Measurements from ENCODE around the gene ARHGEF7. TPM values are rescaled to one million over a fixed set of nuclear protein-coding genes. Genes with fewer than 3 reads are reported as not detected.

Gene ARHGEF7
- total RNA-seq, 1 experiment from 2014 or later = 46.2 TPM

DNA sequence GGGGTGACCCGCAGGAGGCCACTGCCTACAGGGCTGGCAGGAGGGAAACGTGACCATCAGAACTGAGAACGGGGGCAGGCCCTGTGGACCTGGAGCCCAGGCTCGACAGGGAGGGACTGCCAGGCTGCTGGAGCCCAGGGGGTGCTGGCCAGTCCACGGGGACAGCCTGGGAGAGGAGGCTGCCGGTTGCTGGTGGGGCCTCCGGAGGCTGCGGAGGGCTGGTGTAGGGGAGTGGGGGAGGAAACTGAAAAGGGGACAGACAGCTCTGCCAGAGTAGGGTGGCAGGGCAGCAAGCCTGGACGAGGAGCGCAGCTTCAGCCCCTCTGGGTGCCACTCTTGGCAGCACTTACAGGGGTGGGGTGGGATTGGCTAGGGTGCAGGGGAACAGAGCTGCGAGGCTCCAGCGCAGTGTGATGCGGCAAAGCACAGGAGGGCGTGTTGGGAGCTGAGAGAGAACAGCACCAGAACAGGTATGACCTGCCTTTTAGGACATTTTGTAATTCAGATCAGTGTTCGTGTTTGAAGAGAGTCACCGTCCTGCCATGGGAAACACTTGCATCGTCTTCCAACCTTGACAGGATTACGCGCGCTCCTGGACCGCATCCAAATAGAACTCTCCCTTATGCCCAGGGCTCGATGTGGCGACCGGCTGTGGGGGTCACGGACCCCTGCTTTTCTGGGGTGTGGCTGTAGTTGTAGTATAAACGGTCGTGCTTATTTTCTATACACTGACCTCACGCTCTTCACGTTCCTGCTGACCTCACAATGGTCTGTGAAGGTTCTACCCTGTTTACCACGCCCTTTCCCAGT is 19.9 kb upstream of the ARHGEF7 start:
- no peaks in the 10 kb centered on the region for H3K9me3 ChIP-seq (ENCODE audit: control insufficient read depth in 1 of 2, insufficient read depth in 1 of 2, low read depth in 1 of 2, low read length in 2 of 2)

More for the DNA sequence above, 19.9 kb upstream of the ARHGEF7 start:
- H3K27ac ChIP-seq (ENCODE audit: low read depth, low read length) = no peak overlapping the region
- peaks cover 40% of the 10 kb centered on the region for H3K27me3 ChIP-seq (ENCODE audit: insufficient read depth, low read length)
- no peaks in the 10 kb centered on the region for H3K9me2 ChIP-seq (ENCODE audit: insufficient read depth)
- POLR2A ChIA-PET = no interaction called here
- CTCF ChIA-PET = no interaction called here
- no peak overlapping the region for H3K9ac ChIP-seq (ENCODE audit: low read length)
- RAD21 ChIA-PET (ENCODE audit: low non-redundant PET in 1 of 2, low total read pairs in 2 of 2, uncharacterized antibody in 2 of 2, unreplicated experiment in 2 of 2) = no interaction called here
- ATAC-seq (no peak), DNase-seq (ENCODE audit: low read depth, low spot score) (no peak)
- intact Hi-C loops (cut with micrococcal nuclease) = no loop called here
- H3K4me2 ChIP-seq (ENCODE audit: low read length) = no peak overlapping the region
- no TSS peak for BruUV-seq (replicated peaks)
- H2AFZ ChIP-seq (ENCODE audit: low read depth, low read length, poor library complexity, severe bottlenecking) = no peak overlapping the region
- TF ChIP-seq SRF (IDR thresholded peaks at IDR 0.05; ENCODE audit: low read depth) = no peak
- no peak for TF ChIP-seq ZNF274 (IDR thresholded peaks at IDR 0.05; ENCODE audit: low read depth, low read length)
- TF ChIP-seq, protein P1, sequence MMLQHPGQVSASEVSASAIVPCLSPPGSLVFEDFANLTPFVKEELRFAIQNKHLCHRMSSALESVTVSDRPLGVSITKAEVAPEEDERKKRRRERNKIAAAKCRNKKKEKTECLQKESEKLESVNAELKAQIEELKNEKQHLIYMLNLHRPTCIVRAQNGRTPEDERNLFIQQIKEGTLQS (IDR thresholded peaks at IDR 0.05) = no peak
- TF ChIP-seq JUND (IDR thresholded peaks at IDR 0.05) = no peak
- TF ChIP-seq, protein P2, sequence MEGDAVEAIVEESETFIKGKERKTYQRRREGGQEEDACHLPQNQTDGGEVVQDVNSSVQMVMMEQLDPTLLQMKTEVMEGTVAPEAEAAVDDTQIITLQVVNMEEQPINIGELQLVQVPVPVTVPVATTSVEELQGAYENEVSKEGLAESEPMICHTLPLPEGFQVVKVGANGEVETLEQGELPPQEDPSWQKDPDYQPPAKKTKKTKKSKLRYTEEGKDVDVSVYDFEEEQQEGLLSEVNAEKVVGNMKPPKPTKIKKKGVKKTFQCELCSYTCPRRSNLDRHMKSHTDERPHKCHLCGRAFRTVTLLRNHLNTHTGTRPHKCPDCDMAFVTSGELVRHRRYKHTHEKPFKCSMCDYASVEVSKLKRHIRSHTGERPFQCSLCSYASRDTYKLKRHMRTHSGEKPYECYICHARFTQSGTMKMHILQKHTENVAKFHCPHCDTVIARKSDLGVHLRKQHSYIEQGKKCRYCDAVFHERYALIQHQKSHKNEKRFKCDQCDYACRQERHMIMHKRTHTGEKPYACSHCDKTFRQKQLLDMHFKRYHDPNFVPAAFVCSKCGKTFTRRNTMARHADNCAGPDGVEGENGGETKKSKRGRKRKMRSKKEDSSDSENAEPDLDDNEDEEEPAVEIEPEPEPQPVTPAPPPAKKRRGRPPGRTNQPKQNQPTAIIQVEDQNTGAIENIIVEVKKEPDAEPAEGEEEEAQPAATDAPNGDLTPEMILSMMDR (IDR thresholded peaks at IDR 0.05 in 2 of 3, conservative IDR thresholded peaks at IDR 0.05 in 1 of 3; ENCODE audit: borderline replicate concordance in 1 of 3, insufficient read depth in 1 of 3, low read depth in 2 of 3, low read length in 2 of 3) = no peak
- no peak for TF ChIP-seq EZH2 (IDR thresholded peaks at IDR 0.05)
- TF ChIP-seq POLR2AphosphoS5 (IDR thresholded peaks at IDR 0.05; ENCODE audit: low read depth, low read length) = no peak
- no peak for TF ChIP-seq FOSL1 (IDR thresholded peaks at IDR 0.05; ENCODE audit: low read depth)
- no peak for TF ChIP-seq EGR1 (IDR thresholded peaks at IDR 0.05; ENCODE audit: low read depth)
- TF ChIP-seq, protein P3, sequence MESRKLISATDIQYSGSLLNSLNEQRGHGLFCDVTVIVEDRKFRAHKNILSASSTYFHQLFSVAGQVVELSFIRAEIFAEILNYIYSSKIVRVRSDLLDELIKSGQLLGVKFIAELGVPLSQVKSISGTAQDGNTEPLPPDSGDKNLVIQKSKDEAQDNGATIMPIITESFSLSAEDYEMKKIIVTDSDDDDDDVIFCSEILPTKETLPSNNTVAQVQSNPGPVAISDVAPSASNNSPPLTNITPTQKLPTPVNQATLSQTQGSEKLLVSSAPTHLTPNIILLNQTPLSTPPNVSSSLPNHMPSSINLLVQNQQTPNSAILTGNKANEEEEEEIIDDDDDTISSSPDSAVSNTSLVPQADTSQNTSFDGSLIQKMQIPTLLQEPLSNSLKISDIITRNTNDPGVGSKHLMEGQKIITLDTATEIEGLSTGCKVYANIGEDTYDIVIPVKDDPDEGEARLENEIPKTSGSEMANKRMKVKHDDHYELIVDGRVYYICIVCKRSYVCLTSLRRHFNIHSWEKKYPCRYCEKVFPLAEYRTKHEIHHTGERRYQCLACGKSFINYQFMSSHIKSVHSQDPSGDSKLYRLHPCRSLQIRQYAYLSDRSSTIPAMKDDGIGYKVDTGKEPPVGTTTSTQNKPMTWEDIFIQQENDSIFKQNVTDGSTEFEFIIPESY (IDR thresholded peaks at IDR 0.05; ENCODE audit: extremely low read depth, insufficient replicate concordance, low read length) = no peak
- TF ChIP-seq CEBPB (IDR thresholded peaks at IDR 0.05; ENCODE audit: low read depth) = no peak
- TF ChIP-seq POLR2A (IDR thresholded peaks at IDR 0.05; ENCODE audit: borderline replicate concordance, extremely low read depth, insufficient read depth, insufficient read length) = no peak
- TF ChIP-seq ZFX (IDR thresholded peaks at IDR 0.05) = no peak
- TF ChIP-seq, protein P4, sequence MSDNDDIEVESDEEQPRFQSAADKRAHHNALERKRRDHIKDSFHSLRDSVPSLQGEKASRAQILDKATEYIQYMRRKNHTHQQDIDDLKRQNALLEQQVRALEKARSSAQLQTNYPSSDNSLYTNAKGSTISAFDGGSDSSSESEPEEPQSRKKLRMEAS (IDR thresholded peaks at IDR 0.05) = no peak
- TF ChIP-seq SP1 (IDR thresholded peaks at IDR 0.05; ENCODE audit: low read depth) = no peak
- TF ChIP-seq RAD21 (IDR thresholded peaks at IDR 0.05; ENCODE audit: low read depth) = no peak
- TF ChIP-seq TCF7L2 (IDR thresholded peaks at IDR 0.05; ENCODE audit: borderline replicate concordance, extremely low read depth, insufficient read depth, insufficient read length) = no peak
- no peak for TF ChIP-seq SIN3A (IDR thresholded peaks at IDR 0.05; ENCODE audit: low read depth)
- no peak for TF ChIP-seq CBX3 (IDR thresholded peaks at IDR 0.05; ENCODE audit: low read depth)
- no peak for TF ChIP-seq EZH2phosphoT487 (IDR thresholded peaks at IDR 0.05; ENCODE audit: borderline replicate concordance)
- H3K4me3 ChIP-seq (replicated peaks in 1 of 2; ENCODE audit: low read depth in 1 of 2, low read length in 2 of 2) = no peak overlapping the region
- H3K36me3 ChIP-seq (ENCODE audit: control insufficient read depth in 1 of 2, insufficient read depth in 2 of 2, low read length in 2 of 2) = no peaks in the 10 kb centered on the region
- no peaks in the 10 kb centered on the region for H3K4me1 ChIP-seq (ENCODE audit: control insufficient read depth in 1 of 2, insufficient read depth in 2 of 2, low read length in 2 of 2)
- no peaks in the 10 kb centered on the region for H4K20me1 ChIP-seq (ENCODE audit: insufficient read depth)
- no peaks in the 10 kb centered on the region for H3K79me2 ChIP-seq (ENCODE audit: insufficient read depth, low read length)
